ENCODE results near the gene COG7.

Gene COG7

DNA sequence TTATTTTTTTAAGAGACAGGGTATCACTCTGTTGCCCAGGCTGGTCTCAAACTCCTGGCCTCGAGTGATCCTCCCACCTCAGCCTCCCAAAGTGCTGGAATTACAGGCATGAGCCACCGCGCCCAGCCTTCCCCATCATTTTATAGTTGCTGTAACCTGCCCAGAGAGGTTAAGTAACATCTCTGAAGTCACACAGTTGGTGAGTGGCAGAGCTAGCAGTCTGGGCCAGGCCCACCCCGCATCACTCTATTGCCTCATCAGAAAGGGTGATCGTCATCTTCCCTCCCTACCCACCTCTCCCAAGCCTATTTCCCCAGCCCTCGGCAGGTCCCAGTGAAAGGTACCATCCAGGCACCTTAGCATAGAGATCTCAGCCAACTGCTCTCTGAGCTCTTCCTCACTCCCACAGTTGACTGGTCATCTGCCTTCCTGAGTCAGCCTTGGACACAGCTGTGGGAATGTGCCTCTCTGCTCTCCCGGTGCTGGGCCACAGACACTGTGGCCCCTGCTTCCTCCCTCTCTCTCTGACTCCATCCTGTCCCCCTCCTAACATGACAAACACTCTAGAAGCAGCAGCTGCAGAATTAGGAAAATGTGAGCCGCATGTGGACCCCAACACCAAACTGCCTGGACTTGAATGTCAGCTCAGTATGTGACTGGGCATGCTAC, 93.8 kb downstream of the COG7 start:
- TF ChIP-seq, protein P1, sequence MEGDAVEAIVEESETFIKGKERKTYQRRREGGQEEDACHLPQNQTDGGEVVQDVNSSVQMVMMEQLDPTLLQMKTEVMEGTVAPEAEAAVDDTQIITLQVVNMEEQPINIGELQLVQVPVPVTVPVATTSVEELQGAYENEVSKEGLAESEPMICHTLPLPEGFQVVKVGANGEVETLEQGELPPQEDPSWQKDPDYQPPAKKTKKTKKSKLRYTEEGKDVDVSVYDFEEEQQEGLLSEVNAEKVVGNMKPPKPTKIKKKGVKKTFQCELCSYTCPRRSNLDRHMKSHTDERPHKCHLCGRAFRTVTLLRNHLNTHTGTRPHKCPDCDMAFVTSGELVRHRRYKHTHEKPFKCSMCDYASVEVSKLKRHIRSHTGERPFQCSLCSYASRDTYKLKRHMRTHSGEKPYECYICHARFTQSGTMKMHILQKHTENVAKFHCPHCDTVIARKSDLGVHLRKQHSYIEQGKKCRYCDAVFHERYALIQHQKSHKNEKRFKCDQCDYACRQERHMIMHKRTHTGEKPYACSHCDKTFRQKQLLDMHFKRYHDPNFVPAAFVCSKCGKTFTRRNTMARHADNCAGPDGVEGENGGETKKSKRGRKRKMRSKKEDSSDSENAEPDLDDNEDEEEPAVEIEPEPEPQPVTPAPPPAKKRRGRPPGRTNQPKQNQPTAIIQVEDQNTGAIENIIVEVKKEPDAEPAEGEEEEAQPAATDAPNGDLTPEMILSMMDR (IDR thresholded peaks at IDR 0.05; ENCODE audit: insufficient read depth, missing control alignments), result no peak
- DNase-seq (ENCODE audit: insufficient read length, low spot score), result no peak
- FAIRE-seq, result no peak

DNA sequence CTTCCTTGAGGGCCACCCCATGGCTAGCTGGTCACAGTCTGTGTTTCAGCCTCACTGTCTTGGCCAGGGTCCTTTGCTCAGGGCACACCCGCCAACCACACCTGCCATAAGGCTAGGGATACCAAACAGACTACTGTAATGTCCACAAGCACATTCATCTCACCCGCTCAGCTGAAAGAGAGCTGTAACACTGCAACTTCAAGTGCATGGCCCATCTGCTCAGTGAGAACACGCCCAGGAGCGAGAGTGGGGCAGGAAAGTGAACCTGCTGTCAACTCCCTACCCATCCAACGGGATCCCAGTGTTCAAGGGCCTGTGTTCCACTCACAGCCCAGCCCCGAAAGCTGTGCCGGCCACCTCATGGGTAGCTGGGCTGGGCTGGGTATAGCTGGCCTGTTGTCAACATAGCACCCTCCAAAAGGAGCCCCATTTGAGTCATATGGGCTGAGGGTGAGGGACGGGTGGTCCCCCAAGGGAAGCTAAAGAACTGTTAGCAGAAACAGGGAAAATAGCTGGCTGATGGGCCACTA, 95.2 kb downstream of the COG7 start:
- TF ChIP-seq, protein P1 (IDR thresholded peaks at IDR 0.05; ENCODE audit: insufficient read depth, missing control alignments), result no peak
- no peak for FAIRE-seq
- DNase-seq (ENCODE audit: insufficient read length, low spot score), result no peak

DNA sequence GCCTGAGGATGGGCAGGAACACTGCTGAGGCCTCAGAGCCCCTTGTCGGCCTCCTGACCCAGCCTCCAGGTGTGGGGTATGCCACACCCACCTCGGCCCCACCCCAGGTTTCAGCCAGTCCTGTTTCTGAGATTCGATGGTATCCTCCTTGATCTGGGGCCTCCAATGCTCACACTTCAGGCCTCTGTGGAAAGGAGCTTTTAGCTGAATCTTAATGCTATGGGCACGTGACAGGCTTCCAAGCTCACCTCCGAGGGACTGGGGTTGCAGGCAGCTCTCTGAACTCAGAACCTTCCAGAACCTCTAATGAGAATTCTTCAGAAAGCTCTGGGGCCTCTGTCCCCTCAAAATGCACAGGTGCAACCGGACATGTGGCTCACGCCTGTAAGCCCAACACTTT, 96.0 kb downstream of the COG7 start:
- FAIRE-seq (no peak), DNase-seq (ENCODE audit: insufficient read length, low spot score) (no peak)
- TF ChIP-seq, protein P1 (IDR thresholded peaks at IDR 0.05; ENCODE audit: insufficient read depth, missing control alignments), result no peak

DNA sequence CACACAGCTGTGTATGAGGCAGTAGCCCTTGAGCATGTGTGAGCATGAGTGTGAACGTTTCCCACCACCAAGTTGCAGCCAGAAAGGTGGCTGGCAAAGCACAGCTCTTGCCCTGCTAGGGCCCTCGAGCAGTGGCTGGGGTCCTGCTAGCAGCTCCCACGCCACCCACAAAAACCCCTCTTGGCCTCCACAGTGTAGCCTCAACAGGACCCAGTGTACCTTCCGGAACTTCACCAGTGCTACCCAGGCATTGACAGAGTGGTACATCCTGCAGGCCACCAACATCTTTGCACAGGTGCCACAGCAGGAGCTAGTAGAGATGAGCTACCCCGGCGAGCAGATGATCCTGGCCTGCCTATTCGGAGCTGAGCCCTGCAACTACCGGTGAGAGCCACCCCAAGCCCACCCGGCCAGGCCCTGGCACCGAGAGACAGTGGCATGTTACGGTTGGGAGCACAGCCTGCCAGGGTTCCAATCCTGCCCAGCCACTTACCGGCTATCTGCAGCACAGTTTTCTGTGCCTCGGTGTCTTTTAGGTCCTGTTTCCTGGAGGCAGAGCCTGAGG, 97.8 kb downstream of the COG7 start:
- TF ChIP-seq, protein P1 (IDR thresholded peaks at IDR 0.05; ENCODE audit: insufficient read depth, missing control alignments), result no peak
- FAIRE-seq (no peak), DNase-seq (ENCODE audit: insufficient read length, low spot score) (no peak)

DNA sequence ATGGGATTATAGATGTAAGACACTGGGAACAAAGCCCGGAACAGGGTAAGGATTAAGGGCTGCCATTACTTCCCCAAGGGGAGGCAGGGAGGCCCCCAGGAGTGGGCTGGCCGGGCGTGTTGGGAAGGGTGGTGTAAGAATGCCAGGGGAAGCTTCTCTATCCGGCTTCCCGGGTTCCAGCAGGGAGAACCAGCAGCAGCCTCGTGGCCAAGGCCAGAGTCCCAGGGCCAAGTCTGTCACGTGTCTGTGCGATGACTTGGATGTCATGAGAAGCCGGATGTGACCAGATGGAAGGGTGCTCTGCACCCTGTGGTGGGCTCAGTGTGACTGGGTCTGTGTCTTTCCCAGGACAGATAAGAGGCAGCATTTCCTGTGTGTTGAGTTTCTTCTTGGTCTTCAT, 98.7 kb downstream of the COG7 start:
- FAIRE-seq (no peak), DNase-seq (ENCODE audit: insufficient read length, low spot score) (no peak)
- TF ChIP-seq, protein P1 (IDR thresholded peaks at IDR 0.05; ENCODE audit: insufficient read depth, missing control alignments), result no peak

DNA sequence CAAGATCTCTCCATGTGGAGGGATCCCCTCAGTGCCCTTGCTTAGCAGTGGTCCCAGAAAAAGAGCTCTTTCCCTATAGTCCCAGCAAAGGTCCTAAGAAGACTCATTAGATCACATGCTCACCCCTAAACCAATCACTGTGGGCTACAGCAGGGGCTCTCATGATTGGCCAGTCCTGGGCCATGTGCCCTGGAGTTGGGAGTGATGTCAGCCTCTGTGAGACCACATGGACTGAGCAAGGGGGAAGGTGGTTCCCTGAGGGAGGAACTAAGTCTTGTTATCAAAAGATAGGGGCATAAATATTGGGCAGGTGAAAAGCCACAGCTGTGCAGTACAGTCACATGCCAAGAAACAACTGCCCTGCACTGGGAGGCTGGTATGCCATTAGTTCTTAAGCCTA, 99.5 kb downstream of the COG7 start:
- DNase-seq (ENCODE audit: insufficient read length, low spot score), result no peak
- TF ChIP-seq, protein P1 (IDR thresholded peaks at IDR 0.05; ENCODE audit: insufficient read depth, missing control alignments), result no peak
- FAIRE-seq, result no peak

DNA sequence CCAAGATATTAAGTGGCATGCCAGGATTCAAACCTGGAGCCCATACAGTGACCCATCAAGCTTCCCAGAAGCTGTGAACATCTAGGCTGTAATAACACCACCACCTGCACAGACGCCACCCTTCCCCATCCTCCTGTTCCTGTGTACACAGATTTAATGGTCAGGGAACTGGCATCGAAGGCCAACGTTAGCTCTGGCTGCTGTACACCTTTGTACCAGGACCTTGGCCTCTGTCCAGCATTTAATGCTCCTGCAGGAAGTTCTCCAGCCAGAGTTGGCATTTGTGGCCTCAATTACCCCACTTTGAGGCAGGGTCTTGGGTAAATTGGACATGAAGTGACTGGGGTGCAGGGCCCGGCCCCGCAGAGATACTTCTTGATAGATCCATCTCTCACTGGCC, 101.6 kb downstream of the COG7 start:
- TF ChIP-seq, protein P1 (IDR thresholded peaks at IDR 0.05; ENCODE audit: insufficient read depth, missing control alignments), result no peak
- DNase-seq (ENCODE audit: insufficient read length, low spot score) (no peak), FAIRE-seq (no peak)

Data from D721Med (cell line).